Measurements from ENCODE around the gene PPP2R3B. TPM values are rescaled to one million over a fixed set of nuclear protein-coding genes. Genes with fewer than 3 reads are reported as not detected.

The PPP2R3B gene
- total and polyA plus RNA-seq, 2 of the 4 experiments (the other 2 are of a cell fraction), result 13.2 to 13.3 TPM

DNA sequence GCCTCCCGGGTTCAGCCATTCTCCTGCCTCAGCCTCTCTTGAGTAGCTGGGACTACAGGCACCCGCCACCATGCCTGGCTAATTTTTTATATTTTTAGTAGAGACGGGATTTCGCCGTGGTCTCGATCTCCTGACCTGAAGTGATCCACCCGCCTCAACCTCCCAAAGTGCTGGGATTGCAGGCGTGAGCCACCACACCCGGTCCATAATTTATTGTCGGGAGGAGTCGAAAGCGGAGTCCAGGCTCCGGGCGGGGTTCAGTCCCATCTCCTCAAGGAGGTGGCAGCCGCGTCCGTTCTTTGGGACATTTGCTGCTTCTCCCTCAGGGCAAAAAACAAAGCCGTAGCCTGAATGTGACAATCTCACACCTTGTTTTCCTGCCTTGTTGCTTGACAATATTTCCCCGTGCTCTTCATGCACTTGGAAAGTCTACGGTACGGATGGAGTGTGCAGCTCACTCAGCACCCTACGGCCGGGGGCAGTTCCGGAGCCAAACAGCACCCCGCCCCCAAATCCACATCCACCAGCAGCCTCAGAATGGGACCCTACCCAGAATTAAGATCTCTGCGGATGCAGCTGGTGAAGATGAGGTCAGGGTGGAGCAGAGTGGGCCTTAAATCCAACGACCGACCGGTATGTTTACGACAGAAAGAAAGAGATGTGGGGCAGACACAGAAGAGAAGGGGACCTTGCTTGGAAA, 77.7 kb downstream of the PPP2R3B start:
- no peak overlapping the region for H3K18ac ChIP-seq (ENCODE audit: low read depth, low read length)
- H2BK15ac ChIP-seq (ENCODE audit: low read depth, low read length), result no peak overlapping the region
- no peaks in the 10 kb centered on the region for H3K4me1 ChIP-seq (ENCODE audit: control insufficient read depth, insufficient read depth, low read length)
- TF ChIP-seq RAD21 (IDR thresholded peaks at IDR 0.05; ENCODE audit: low read length) (no peak), MAFK (IDR thresholded peaks at IDR 0.05; ENCODE audit: low read depth, low read length) (no peak), FOS (IDR thresholded peaks at IDR 0.05; ENCODE audit: low read depth, low read length) (no peak), CHD1 (IDR thresholded peaks at IDR 0.05; ENCODE audit: low read depth, low read length) (no peak), NFE2L2 (IDR thresholded peaks at IDR 0.05; ENCODE audit: low read depth, low read length) (no peak), MXI1 (IDR thresholded peaks at IDR 0.05; ENCODE audit: borderline replicate concordance, low read depth, low read length) (no peak), POLR2A (IDR thresholded peaks at IDR 0.05; ENCODE audit: low read depth, low read length) (no peak), MAZ (IDR thresholded peaks at IDR 0.05; ENCODE audit: borderline replicate concordance, low read depth, low read length) (no peak), RCOR1 (IDR thresholded peaks at IDR 0.05; ENCODE audit: insufficient replicate concordance, low read length) (no peak), RFX5 (IDR thresholded peaks at IDR 0.05; ENCODE audit: low read depth, low read length) (no peak), BHLHE40 (IDR thresholded peaks at IDR 0.05; ENCODE audit: low read depth, low read length) (no peak), CEBPB (IDR thresholded peaks at IDR 0.05; ENCODE audit: low read depth, low read length) (no peak), SMC3 (IDR thresholded peaks at IDR 0.05; ENCODE audit: low read depth, low read length) (no peak)
- TF ChIP-seq, protein P1, sequence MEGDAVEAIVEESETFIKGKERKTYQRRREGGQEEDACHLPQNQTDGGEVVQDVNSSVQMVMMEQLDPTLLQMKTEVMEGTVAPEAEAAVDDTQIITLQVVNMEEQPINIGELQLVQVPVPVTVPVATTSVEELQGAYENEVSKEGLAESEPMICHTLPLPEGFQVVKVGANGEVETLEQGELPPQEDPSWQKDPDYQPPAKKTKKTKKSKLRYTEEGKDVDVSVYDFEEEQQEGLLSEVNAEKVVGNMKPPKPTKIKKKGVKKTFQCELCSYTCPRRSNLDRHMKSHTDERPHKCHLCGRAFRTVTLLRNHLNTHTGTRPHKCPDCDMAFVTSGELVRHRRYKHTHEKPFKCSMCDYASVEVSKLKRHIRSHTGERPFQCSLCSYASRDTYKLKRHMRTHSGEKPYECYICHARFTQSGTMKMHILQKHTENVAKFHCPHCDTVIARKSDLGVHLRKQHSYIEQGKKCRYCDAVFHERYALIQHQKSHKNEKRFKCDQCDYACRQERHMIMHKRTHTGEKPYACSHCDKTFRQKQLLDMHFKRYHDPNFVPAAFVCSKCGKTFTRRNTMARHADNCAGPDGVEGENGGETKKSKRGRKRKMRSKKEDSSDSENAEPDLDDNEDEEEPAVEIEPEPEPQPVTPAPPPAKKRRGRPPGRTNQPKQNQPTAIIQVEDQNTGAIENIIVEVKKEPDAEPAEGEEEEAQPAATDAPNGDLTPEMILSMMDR (conservative IDR thresholded peaks at IDR 0.05; ENCODE audit: low read depth, low read length), result no peak
- TF ChIP-seq, protein P2, sequence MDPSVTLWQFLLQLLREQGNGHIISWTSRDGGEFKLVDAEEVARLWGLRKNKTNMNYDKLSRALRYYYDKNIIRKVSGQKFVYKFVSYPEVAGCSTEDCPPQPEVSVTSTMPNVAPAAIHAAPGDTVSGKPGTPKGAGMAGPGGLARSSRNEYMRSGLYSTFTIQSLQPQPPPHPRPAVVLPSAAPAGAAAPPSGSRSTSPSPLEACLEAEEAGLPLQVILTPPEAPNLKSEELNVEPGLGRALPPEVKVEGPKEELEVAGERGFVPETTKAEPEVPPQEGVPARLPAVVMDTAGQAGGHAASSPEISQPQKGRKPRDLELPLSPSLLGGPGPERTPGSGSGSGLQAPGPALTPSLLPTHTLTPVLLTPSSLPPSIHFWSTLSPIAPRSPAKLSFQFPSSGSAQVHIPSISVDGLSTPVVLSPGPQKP (IDR thresholded peaks at IDR 0.05; ENCODE audit: borderline replicate concordance, low read depth, low read length), result no peak
- TF ChIP-seq, protein P3, sequence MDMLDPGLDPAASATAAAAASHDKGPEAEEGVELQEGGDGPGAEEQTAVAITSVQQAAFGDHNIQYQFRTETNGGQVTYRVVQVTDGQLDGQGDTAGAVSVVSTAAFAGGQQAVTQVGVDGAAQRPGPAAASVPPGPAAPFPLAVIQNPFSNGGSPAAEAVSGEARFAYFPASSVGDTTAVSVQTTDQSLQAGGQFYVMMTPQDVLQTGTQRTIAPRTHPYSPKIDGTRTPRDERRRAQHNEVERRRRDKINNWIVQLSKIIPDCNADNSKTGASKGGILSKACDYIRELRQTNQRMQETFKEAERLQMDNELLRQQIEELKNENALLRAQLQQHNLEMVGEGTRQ (IDR thresholded peaks at IDR 0.05; ENCODE audit: low read depth, low read length), result no peak
- H3K36me3 ChIP-seq (ENCODE audit: control insufficient read depth, insufficient read depth, low read length), result peaks cover 63% of the 10 kb centered on the region
- in situ Hi-C loops (cut with MboI; ENCODE audit: low sequenced_read_pairs), result no loop called here
- H3K9ac ChIP-seq (ENCODE audit: low read depth, low read length), result no peak overlapping the region
- POLR2A ChIA-PET (ENCODE audit: unreplicated experiment), result no interaction called here
- intact Hi-C loops (cut with micrococcal nuclease), result no loop called here
- no TSS peak for BruUV-seq (replicated peaks)
- no peak overlapping the region for H3K14ac ChIP-seq (replicated peaks; ENCODE audit: low read depth, low read length)
- no peak overlapping the region for H3K56ac ChIP-seq (ENCODE audit: extremely low read depth, insufficient read depth, low read length)
- H3K9me1 ChIP-seq (ENCODE audit: insufficient read depth, low read length), result no peaks in the 10 kb centered on the region; the same call in 1 of the 2 replicates
- no peak for ATAC-seq (ENCODE audit: low read depth)
- no peak overlapping the region for H3K4me2 ChIP-seq (ENCODE audit: low read depth, low read length)
- no peak overlapping the region for H3K4me3 ChIP-seq (ENCODE audit: insufficient read depth, low read depth, low read length)
- H2BK20ac ChIP-seq (ENCODE audit: low read depth, low read length), result no peak overlapping the region
- dilution Hi-C loops (cut with HindIII; ENCODE audit: low sequenced_read_pairs, unreplicated experiment), result no loop called here
- no peak for DNase-seq
- no peak overlapping the region for H2BK5ac ChIP-seq (ENCODE audit: low read depth, low read length, poor library complexity, severe bottlenecking)
- no peaks in the 10 kb centered on the region; a peak in 1 of 4 replicates for H3K79me1 ChIP-seq (ENCODE audit: low read depth in 1 of 2, low read length in 2 of 2)
- no peak overlapping the region for H4K91ac ChIP-seq (ENCODE audit: insufficient read depth, low read depth, low read length)
- peaks cover 3% of the 10 kb centered on the region; the same call in 1 of the 2 replicates for H3K9me3 ChIP-seq (ENCODE audit: control insufficient read depth, insufficient read depth, low read length)
- no peaks in the 10 kb centered on the region for H4K20me1 ChIP-seq (ENCODE audit: insufficient read depth, low read length)
- no peak overlapping the region for H4K8ac ChIP-seq (ENCODE audit: low read depth in 2 of 2, low read length in 2 of 2)
- H2AK9ac ChIP-seq (replicated peaks; ENCODE audit: low read depth, low read length, poor library complexity), result no peak overlapping the region
- H3K27me3 ChIP-seq (ENCODE audit: control insufficient read depth, insufficient read depth, low read length), result no peaks in the 10 kb centered on the region
- H2AK5ac ChIP-seq (ENCODE audit: low read depth, low read length), result no peak overlapping the region
- 92% methylated on average over 23 of the region's 30 CpGs; no CpG with 5 or more reads in 1 of the 2 experiments for WGBS, 2 experiments (ENCODE audit: extremely low coverage in 2 of 2, insufficient read length in 1 of 2)
- no peak overlapping the region for H2BK120ac ChIP-seq (ENCODE audit: low read depth, low read length)
- H3K27ac ChIP-seq (ENCODE audit: insufficient read depth, low read length), result no peak overlapping the region
- no peak overlapping the region for H3K23ac ChIP-seq (ENCODE audit: low read depth, low read length)
- CTCF ChIA-PET, result no interaction called here
- no peak overlapping the region for H3K4ac ChIP-seq (ENCODE audit: low read depth, low read length)
- H4K5ac ChIP-seq (ENCODE audit: low read depth, low read length), result no peak overlapping the region
- H2AFZ ChIP-seq (replicated peaks; ENCODE audit: low read length, poor library complexity), result no peak overlapping the region
